ENCODE measurements around the gene RPL22. TPM values are rescaled to one million over a fixed set of nuclear protein-coding genes. Genes with fewer than 3 reads are reported as not detected.

RPL22 gene
- total RNA-seq, 1 donor from 2014 or later = 435 TPM

DNA sequence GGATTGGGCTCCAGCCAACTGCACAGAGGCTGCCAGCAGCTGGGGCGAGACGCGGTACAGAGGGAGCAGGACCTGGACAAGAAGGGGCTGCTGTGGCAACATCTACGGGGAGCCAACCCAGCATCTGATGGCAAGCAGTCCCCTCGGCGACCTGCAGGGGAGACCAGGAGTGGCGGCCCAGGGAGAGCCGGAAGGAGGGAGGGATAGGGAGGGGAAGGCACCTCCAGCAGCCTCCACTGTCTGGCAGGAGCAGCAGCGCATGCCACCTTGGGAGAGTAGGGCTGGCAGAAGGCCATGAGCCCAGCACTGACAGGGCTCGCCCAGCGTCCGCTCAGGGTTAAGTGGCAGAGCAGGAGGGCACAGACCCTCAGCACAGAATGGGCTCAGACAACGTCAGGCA, 36.6 kb downstream of the RPL22 start:
- intact Hi-C loops (cut with micrococcal nuclease) = no loop called here

DNA sequence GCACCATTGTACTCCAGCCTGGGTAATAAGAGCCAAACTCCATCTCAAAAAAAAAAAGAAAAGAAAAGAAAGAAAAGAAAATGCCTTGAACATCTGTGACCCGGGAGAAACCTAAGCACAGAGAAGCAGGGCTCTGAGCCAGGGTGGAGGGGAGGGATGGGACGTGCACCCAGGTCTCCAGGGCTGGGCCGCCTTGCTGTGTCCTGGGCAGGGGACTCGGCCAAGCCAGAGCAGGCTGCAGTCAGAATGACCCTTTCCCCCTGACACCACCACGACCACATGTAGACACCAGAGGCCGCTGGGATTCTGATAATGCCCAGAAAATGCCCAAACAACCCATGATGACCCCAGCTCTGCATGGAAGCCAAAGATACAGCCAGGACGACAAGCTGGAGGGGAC, 37.1 kb downstream of the RPL22 start:
- intact Hi-C loops (cut with micrococcal nuclease) = no loop called here

DNA sequence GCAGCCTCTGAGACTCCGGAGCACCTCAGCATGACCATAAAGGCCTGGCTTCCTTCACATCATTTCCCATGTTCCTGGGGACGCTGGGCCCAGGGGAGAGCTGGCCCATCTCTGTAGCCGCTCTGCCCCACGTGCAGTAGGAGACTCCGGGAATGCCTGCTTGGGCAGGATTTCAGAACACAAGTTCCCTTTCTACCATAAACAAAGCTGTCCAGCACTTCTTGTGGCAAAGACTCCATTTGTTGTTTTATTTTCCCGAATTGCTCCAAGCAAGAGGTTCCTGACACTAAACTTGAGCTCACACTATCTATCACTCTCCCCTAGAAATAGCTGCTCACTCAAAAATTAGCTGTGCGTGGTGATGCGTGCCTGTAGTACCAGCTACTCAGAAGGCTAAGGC, 41.2 kb downstream of the RPL22 start:
- intact Hi-C loops (cut with micrococcal nuclease) = no loop called here

DNA sequence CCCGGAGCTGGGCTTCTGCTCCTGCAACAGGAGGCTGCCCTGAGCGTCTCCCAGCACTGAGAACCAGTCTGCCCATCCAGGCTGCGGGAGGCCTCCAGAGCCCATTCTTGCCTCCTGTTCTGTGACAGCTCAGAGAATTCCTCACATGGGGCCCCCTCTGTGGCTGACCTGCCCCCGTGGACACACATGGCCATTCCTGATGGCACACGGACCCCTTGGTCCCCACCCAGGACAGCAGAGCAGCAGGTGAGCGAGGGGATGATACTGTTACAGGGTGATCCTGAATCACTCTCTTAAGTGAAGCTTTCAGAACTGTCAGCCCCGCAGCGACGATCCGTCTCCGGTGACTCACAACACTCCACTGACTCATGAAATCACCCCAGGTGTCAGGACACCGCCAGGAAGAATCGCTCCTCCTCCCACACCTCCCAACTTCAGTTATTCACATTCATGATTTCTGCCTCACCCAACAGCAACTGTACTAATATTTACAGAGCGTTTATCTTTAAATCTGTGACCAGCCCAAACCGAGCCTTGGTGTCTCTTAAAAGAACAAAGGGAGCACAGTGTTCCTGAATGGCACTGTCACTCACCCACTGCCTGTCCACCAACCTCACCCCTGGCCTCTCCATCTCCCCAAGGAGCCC, 41.7 kb downstream of the RPL22 start:
- intact Hi-C loops (cut with micrococcal nuclease) = no loop called here

DNA sequence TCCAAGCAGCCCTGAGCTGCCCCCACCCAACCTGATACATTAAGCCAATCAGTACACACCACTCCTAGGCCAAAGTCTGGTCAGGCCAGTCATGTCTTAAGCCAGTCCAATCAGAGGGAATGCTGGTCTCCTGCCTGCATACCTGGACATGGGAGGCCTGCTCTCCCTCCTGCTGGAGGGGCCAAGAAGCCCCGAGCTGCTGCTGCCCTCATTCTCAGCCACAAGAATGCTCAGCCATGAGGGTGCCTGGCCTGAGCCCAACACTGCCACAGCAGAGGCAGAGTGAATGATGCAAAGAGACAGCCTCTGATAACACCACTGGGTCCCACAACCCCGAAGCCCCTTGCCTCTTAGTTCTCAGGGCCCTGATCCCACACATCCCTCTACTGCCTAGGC, 42.3 kb downstream of the RPL22 start:
- intact Hi-C loops (cut with micrococcal nuclease) = no loop called here

DNA sequence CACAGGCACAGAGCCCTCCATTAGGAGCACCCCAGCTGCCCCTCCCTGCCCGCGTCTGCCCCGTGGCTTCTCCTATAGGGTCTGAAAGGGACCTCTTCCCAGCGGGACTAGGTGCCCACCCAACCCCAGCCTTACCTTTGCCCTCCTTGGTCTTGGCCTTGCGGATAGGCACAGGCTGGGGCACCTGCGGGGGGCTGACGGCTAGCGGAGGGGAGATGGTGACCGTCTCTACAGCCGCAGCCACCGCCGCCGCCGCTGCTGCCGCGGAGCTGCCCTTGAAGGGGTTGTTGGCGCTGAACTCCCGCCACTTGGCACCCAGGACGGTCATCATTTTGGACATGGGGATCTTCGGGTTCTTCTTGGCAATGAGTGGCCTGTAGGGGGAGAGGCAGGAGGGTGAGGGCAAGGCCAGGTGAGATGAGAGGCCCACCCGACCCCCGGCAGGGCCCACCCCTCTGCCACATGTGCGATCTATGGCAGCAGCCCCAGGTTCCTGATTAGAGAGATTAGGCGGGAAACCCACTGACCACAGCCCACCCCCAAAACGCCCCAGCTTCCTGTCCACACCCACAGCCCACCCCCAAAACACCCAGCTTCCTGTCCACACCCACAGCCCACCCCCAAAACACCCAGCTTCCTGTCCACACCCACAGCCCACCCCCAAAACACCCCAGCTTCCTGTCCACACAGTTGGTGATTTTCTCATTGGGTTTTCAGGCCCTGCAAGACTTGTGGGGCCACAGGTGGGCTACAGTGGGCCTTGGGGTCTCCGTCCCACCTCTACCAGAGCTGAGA, 44.7 kb downstream of the RPL22 start:
- intact Hi-C loops (cut with micrococcal nuclease) = no loop called here

DNA sequence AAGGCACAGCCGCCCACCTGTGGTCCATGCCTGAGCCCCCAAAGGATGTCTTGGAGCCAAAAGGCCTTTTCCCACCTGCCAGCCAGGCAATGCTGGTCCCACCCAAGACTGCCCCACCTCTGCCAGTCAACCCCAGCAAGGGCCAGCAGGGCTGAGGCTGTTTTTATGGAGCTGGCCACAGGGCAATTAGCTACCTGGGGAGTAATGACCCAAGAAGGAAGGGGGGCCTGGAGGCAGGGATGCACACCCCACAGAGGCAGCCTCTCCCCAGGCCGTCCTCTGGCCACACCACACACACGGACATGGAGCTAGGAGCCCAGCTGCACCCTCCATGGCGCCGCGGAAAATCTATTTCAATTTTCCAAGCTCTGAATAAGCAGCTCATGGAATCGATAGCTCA, 46.5 kb downstream of the RPL22 start:
- intact Hi-C loops (cut with micrococcal nuclease) = no loop called here

DNA sequence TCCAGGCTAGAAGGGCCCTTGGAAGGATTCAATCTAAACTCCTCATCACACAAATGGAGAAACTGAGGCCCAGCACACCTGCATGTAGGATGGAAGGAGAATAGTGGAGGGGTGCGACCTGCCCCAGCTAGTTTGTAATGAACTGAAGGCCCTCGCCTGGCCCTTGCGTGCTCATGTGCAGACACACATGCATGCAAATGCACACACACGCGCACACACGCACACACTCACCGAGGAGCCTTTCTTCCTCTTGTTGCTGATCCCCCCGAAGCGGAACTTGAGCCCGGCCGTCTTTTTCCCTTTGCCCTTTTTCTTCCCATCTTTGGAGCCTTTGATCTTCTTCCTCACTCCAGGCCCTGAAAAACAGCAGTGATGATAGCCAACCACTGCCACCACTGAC, 47.2 kb downstream of the RPL22 start:
- intact Hi-C loops (cut with micrococcal nuclease) = no loop called here

DNA sequence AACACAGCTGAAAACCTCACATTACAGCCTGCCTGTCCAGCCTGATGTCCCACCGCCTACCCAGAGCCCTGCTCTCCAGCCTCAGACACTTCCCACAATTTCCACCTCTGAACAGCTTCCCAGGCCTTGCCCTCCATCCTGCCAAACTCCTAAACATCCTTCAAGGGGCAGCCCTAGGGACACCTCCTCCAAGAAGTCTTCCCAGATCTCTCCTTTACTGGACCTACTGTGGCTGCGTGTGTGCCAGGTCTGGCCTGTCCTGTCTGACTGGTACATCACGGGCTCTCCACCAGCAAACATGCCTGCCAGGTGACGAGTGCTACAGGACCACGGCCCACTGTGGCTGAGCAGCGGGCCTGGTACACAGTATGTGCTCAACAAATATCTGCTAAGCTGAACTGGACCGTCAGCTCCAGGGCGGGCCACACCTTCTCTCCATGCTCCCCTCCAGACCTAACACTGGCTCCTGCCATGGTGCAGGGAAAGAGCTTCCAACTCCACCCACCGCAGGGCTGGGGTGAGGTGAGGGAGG, 48.0 kb downstream of the RPL22 start:
- intact Hi-C loops (cut with micrococcal nuclease) = no loop called here

DNA sequence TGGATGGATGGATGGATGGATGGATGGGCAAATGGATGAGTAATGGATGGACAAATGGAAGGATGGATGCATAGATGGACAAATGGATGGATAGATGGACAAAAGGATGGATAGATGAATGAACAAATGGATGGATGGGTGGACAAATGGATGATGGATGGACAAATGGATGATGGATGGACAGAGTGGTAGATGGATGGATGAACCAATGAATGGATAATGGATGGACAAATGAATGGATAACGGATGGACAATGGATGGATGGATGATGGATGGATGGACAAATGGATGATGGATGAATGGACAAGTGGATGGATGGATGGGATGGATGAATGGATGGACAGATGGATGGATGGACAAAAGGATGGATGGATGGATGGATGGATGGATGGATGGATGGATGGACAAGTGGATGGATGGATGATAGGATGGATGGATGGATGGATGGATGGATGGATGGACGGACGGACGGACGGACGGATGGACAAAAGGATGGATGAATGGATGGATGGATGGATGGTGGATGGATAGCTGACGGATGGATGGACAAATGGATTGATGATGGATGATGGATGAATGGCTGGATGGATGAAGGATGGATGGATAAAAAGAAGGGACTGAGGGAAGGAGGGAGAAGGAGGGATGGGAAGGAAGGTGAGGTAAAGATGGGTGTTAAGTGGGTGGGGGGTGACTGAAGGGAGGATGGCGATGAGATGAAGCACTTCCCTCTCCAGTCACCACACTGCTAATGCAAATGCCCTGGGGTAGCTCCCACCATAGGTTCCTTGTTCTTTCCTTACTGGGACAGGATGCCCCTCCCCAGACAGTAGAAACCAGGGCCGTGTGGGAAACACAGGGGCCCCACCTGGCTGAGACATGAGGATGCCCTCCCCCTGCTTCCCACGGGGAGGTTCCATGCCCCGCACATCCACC, 49.1 kb downstream of the RPL22 start:
- intact Hi-C loops (cut with micrococcal nuclease) = no loop called here

DNA sequence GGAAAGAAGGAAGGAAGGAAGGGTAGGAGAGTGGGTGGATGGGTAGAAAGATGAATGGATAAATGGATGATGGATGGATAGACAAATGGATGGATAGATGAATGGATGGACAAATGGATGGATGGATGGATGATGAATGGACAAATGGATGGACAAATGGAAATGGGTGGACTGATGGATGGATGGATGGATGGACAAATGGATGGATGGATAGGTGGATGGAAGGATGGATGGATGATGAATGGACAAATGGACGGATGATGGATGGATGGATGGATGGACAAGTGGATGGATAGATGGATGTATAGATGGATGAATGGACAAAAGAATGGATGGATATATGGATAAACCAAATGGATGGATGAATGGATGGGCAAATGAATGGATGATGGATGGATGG, 49.8 kb downstream of the RPL22 start:
- intact Hi-C loops (cut with micrococcal nuclease) = loop anchor here (2.0 kb wide), 1 partner anchor 23 kb away; no protein-coding TSS in a partner anchor

DNA sequence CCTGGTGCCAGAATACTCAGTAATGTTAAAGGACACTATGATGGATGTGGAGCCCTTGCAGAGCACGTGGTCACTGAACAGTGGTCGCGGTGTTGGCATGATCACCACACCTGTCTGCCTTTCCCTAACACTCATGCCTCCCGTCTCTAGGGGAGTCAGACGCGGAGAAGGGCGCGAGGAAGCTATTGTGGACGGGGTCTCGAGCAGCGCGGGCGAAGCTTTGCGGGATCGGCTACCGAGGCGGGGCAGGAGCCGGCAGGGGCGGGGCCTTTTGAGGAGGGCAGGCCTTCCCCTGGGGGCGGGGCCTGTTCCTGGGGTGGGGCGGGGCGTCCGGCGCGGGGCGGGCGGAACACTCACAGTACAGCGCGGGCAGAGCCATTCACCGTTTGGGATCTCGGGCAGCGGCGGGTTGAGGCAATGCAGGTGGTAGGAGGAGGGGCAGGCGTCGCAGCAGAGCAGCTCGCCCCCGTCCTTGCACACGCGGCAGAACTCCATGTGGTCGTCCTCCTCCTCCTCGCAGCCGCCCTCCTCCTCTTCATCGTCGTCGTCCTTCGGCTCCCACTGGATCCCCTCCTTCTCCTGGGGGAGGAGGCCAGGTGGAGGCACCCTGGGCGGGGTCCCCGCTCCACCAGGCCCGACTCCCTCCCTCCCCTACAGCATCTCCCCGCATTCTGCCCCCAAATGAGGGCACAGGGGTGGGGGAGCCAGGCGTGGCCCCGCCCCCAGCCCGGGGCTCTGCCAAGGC, 50.7 kb downstream of the RPL22 start:
- intact Hi-C loops (cut with micrococcal nuclease) = loop anchor here (2.0 kb wide), 1 partner anchor 22 kb away; no protein-coding TSS in a partner anchor

DNA sequence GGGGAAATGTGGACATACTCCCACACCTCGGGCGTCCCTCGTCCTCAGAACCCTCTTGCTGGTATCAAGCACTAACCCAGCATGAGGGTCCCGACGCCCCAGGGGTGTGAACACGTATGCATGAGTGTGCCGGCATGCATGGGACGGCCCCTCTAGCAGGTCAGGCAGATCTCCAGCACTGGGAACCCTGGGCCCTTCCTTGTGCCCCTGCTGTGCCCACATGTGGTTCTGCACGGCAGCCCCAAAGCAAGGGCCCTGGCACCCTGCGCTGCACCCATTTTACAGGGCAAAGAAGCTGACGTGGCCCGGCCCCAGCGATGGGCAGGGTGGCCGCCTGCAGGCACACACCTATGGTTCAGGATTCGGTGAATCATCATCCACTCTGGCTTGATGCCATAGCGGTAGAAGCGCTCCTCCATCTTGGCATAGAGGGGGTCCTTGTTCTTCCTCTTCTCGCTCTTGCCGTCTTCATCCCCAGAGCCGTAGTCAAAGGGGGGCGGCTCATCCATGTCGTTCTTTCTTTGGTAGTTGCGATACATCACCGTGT, 53.5 kb downstream of the RPL22 start:
- intact Hi-C loops (cut with micrococcal nuclease) = no loop called here

DNA sequence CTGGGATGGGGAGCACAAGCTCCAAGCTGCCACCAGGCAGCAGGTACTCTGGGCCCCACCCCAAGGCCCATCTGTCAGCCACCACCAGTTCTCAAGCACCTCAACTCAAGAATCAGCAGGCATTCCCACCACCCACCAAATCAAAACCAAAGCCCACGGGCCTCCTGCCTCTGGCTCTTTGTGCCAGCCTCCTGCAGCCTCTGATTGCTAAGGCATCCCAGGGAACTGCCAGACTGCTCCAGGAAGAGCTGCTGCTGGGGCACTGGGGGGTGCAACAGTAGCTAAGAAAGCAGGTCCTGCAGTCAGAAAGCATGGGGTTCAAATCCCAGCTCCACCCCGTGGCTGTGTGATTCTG, 54.0 kb downstream of the RPL22 start:
- intact Hi-C loops (cut with micrococcal nuclease) = no loop called here

DNA sequence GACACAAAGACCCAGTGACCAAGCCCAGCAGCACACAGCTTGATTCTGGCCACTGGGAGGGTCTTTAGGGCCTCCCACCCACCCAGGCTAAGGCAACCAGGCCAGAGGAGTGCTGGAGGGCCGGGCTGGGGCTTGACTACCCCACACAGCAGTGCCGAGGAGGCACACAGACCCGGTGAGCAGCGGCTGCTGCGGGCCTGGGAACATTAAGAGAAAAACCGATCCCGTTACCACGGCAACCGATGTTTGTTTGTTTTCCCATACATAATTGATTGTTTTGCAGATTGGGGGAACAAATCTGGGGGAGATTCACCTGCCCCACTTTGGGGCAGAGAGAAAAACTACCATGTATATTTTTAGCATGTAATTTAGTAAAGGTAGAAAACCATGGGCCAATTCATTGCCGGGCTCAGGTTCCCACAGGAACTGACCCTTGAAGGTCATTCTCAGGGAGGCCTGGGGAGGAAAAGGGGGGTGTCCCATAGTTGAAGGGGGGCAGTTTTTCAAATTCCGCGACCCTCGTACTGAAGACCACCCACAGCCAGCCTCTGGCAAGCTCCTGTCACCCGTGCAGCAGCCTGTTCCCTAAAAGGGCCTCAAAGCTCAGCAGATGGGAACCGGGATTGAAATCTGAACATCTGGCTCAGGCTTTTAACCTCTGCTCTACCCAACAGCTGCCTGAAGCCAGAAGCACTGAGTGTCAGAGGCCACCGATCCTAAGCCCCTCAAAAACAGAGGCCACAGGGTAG, 54.6 kb downstream of the RPL22 start:
- intact Hi-C loops (cut with micrococcal nuclease) = no loop called here

DNA sequence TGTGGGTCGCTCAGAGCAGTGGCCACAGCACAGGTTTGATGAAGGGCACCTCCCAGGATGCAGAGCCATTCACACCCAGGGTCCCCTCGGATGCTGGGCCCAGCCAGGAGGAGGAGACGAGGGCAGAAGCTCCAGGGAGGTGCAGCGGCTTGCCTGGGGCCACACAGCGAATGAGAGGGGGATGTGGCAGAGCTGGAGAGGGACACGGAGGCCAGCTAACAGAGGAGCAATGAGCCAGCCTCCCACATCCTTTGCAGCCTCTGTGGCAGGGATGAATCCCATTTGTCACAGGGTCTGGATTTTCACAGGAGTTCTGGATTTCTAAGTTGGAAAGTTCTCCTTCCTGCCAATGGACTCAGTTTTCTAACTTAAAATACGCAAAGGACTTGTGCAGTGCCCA, 55.2 kb downstream of the RPL22 start:
- intact Hi-C loops (cut with micrococcal nuclease) = no loop called here

DNA sequence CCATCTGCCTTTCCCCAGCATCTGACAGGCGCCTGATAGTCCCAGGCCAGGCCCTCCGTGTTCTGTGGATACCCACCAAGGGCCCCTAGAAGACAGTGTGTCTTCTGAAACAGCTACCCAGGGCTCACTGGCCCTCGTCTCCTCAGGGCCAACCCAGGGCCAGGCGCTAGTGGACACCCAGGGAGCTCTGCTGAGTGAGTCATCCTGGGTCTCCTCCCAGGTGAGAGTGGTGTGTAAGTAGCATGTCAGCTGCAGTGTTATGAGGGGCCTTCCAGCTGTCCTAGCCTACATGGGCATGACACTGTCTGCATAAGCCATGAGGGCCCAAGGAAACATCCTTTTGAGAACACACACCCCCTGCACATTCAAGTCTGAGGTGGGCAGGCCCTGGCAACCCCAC, 56.0 kb downstream of the RPL22 start:
- intact Hi-C loops (cut with micrococcal nuclease) = no loop called here

DNA sequence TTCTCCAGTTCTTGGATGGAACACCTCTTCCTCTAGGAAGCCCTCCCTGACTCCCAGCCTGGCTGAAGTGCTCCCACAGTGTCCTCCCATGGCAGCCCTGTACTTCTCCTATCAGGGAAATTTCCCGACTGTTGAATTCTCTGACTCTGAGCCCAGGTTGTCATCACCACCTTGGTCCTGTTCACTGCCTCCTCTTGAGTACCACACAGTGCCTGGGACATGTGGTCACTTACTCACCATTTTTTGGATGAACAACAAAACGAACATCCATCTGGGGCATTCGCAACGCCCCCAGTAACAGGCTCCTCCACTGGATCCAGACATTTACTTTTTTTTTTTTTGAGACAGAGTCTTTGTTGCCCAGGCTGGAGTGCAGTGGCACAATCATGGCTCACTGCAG, 56.7 kb downstream of the RPL22 start:
- intact Hi-C loops (cut with micrococcal nuclease) = no loop called here

DNA sequence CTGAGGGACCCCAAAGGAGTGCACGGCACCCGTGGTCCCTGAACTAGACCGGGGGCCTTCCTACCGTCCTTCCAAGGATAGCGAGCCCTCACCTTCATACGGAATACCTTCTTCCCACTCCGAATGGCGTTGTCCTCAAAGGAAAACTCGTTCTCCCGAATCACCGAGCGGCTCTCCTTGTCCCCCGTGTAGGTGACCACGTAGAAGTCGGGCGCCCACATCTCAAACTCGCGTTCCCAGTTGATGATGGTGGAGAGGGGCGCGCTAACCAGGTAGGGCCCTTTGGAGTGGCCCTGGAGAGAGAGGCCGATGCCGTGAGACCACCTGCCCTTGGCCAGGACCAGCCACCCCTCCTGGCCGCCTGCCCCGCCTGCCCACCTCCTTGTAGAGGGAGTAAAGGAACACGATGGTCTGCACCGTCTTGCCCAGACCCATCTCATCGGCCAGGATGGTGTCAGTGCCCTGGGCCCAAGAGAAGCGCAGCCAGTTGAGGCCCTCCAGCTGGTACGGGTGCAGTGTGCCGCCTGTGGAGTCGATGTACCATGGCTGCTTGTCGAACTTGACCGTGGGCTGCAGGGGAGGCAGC, 57.3 kb downstream of the RPL22 start:
- intact Hi-C loops (cut with micrococcal nuclease) = no loop called here

DNA sequence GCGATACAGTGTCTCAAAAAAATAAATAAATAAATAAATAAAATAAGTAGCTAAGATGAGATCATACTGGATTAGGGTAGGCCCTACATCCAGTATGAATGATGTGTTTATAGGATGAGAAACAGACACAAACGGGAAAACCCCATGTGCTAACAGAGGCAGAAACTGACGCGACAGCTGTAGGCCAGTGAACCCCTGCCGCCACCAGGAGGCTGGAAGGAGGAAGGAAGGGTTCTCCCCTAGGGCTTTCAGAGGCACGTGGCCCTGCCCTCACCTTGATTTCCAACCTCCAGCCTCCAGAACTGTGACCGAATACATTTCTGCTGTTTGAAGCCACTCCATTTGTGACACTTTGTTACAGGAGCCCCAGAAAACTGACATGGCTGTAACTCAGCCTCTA, 57.8 kb downstream of the RPL22 start:
- intact Hi-C loops (cut with micrococcal nuclease) = no loop called here

All from T-helper 2 cell treated with Interferon-gamma antibody and Interleukin-4, amounts not matched to agents 100 ng/mL and 5 ng/mL, for 36 hours (primary cell).